Measurements from ENCODE around the gene GRAMD1B. TPM values are rescaled to one million over a fixed set of nuclear protein-coding genes. Genes with fewer than 3 reads are reported as not detected.
"Not testable (repeated sequence)": the region's sequence is repeated elsewhere in the genome, so short reads cannot be mapped to it uniquely, and the experiment has no call there.

Gene GRAMD1B
- total RNA-seq, 2 donors from 2014 or later, result 2.1 to 5.7 TPM

DNA sequence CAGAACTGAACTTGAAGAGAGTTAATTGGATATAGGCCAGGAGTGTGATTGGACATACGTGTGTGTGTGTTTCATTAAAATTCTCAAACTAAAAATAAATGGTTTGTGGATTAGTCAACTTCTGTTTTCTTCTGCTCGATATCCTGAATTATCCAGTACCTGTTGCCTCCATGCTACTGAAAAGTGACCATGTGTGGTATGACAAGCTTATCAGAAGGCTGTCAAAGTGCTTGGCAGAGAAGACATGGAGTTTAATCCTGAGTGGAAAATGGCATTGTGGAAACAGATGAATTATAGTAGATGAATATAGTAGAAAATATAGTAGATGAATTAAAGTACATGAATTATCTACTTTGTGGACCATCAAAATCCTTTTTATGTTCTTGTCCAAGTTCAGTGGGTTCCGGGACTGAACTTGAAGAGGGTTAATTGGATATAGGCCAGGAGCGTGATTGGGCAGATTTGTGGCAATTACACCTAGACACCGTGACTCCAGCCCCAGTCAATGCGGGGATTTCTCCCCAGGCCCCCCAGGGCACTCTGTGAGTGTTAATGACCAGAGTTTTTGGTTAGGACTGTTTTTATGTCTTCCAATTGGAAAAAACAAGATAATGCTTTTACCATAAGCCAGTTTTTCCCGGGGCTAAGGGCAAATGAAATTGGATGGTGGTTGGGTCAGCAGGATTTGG is 30.1 kb downstream of the GRAMD1B start:
- Histone ChIP-seq H3K27me3 (replicated peaks; ENCODE audit: insufficient read depth) (no peaks in the 10 kb centered on the region), H3K27ac (no peak overlapping the region), H3K4me1 (ENCODE audit: control insufficient read depth in 1 of 2, low read depth in 2 of 2) (peaks cover 0 to 4% of the 10 kb centered on the region in 2 donors), H3K36me3 (no peaks in the 10 kb centered on the region), H3K9me3 (no peaks in the 10 kb centered on the region), H3K4me3 (no peak overlapping the region)
- TF ChIP-seq, protein P1, sequence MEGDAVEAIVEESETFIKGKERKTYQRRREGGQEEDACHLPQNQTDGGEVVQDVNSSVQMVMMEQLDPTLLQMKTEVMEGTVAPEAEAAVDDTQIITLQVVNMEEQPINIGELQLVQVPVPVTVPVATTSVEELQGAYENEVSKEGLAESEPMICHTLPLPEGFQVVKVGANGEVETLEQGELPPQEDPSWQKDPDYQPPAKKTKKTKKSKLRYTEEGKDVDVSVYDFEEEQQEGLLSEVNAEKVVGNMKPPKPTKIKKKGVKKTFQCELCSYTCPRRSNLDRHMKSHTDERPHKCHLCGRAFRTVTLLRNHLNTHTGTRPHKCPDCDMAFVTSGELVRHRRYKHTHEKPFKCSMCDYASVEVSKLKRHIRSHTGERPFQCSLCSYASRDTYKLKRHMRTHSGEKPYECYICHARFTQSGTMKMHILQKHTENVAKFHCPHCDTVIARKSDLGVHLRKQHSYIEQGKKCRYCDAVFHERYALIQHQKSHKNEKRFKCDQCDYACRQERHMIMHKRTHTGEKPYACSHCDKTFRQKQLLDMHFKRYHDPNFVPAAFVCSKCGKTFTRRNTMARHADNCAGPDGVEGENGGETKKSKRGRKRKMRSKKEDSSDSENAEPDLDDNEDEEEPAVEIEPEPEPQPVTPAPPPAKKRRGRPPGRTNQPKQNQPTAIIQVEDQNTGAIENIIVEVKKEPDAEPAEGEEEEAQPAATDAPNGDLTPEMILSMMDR (IDR thresholded peaks at IDR 0.05), result no peak
- DNase-seq (ENCODE audit: low spot score) (no peak), ATAC-seq (ENCODE audit: insufficient number of reproducible peaks, low FRiP score, low read depth) (no peak)

DNA sequence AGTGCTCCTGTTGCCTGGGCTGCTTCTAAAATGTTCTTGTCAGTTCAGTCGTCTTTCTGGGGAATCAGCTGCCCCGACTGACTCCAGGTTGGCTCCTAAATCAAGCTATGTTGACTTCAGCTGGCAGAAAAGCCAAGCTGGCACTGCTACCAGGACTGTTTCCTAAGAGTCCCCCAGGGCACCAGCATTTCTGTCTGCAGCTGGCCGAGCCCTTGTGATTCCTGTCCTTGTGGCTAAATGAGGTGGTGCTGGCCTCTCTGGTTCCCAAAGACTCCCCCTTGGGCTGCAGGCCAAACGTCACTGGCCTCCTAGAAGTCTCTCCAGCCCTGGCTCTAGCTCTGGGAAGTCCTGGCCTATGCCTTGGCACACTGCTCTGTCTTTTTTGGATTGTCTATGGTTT is 31.1 kb downstream of the GRAMD1B start:
- Histone ChIP-seq H3K27me3 (replicated peaks; ENCODE audit: insufficient read depth) (no peaks in the 10 kb centered on the region), H3K36me3 (no peaks in the 10 kb centered on the region), H3K9me3 (no peaks in the 10 kb centered on the region), H3K4me1 (ENCODE audit: control insufficient read depth in 1 of 2, low read depth in 2 of 2) (peaks cover 0 to 4% of the 10 kb centered on the region in 2 donors), H3K4me3 (no peak overlapping the region), H3K27ac (no peak overlapping the region)
- TF ChIP-seq, protein P1 (IDR thresholded peaks at IDR 0.05), result no peak
- ATAC-seq (ENCODE audit: insufficient number of reproducible peaks, low FRiP score, low read depth) (no peak), DNase-seq (ENCODE audit: low spot score) (no peak)

DNA sequence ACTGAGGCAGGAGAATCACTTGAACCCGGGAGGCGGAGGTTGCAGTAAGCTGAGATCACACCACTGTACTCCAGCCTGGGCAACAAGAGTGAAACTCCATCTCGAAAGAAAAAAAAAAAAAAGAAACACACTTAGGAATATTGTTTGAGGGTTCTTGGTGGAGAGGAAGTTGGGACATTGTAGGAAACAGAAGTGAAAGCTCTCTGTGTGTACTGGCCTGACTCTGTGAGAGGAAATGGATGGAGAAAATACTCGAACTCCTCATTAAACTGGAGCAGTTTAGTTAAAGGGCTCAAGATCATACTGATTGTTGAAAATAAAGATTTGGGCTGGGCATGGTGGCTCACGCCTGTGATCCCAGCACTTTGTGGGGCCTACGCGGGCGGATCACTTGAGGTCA is 35.6 kb downstream of the GRAMD1B start:
- H3K36me3 ChIP-seq; ATAC-seq (ENCODE audit: insufficient number of reproducible peaks, low FRiP score, low read depth); H3K9me3 ChIP-seq; H3K4me1 ChIP-seq (ENCODE audit: control insufficient read depth in 1 of 2, low read depth in 2 of 2); H3K4me3 ChIP-seq; H3K27me3 ChIP-seq (replicated peaks; ENCODE audit: insufficient read depth); H3K27ac ChIP-seq; DNase-seq (ENCODE audit: low spot score): not testable (repeated sequence)

DNA sequence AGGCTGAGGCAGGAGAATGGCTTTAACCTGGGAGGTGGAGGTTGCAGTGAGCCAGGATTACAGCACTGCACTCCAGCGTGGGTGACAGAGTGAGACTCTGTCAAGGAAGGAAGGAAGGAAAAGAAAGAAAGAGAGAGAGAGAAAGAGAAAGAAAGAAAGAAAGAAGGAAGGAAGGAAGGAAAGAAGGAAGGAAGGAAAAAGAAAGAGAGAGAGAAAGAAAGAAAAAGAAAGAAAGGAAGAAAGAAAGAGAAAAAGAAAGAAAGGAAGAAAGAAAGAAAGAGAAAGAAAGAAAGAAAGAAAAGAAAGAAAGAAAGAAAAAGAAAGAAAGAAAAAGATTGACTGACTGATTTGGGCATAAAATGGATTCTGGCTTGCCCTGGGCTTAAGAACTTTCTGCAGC is 36.1 kb downstream of the GRAMD1B start:
- not testable (repeated sequence) for H3K36me3 ChIP-seq; H3K27me3 ChIP-seq (replicated peaks; ENCODE audit: insufficient read depth); ATAC-seq (ENCODE audit: insufficient number of reproducible peaks, low FRiP score, low read depth); H3K27ac ChIP-seq; DNase-seq (ENCODE audit: low spot score); H3K9me3 ChIP-seq; H3K4me1 ChIP-seq (ENCODE audit: control insufficient read depth in 1 of 2, low read depth in 2 of 2); H3K4me3 ChIP-seq

DNA sequence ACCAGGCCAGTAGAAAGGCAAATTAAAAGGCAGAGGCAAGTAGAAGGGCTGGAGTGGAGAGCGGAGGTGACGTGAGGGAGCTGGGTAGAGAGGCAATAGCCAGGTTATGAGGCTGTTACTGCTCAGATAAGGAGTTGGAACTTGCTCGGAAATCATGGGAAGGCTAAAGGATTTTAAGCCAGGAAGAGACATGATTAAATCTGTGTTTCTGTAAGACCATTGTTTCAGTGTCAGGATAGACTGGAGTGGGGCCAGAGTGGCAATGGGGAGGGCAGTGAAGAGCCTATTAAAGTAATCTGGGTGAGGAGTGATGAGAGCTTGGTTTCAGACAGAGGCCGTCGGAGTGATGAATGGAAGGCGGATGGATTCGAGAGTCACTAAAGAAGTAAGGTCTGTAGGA is 39.0 kb downstream of the GRAMD1B start:
- no peak overlapping the region for H3K27ac ChIP-seq
- no peak for DNase-seq (ENCODE audit: low spot score)
- no peaks in the 10 kb centered on the region for H3K36me3 ChIP-seq
- TF ChIP-seq, protein P1 (IDR thresholded peaks at IDR 0.05), result no peak
- H3K9me3 ChIP-seq, result no peaks in the 10 kb centered on the region
- H3K4me1 ChIP-seq (ENCODE audit: control insufficient read depth in 1 of 2, low read depth in 2 of 2), result peaks cover 0 to under 1% of the 10 kb centered on the region in 2 donors
- H3K4me3 ChIP-seq, result no peak overlapping the region
- no peaks in the 10 kb centered on the region for H3K27me3 ChIP-seq (replicated peaks; ENCODE audit: insufficient read depth)
- ATAC-seq (ENCODE audit: insufficient number of reproducible peaks, low FRiP score, low read depth), result no peak

DNA sequence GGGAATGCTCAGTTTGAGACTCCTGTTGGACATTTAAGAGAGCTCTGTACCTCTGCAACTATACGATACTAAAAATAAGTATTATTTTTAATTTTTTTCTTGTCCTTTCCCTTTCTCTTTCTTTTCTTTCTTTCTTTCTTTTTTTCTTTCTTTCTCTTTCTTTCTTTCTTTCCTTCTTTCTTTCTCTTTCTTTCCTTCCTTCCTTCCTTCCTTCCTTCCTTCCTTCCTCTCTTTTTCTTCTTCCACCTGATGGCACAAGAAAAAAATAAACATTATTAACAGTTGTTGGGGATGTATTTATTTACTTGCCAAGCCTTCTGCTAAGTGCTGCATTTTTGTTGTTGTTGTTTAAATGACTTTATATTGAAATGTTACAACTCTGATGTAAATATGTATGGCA is 39.5 kb downstream of the GRAMD1B start:
- ATAC-seq (ENCODE audit: insufficient number of reproducible peaks, low FRiP score, low read depth), result no peak

More for the DNA sequence above, 39.5 kb downstream of the GRAMD1B start:
- H3K4me3 ChIP-seq, result no peak overlapping the region
- TF ChIP-seq, protein P1 (IDR thresholded peaks at IDR 0.05), result no peak
- peaks cover 0 to 5% of the 10 kb centered on the region in 2 donors for H3K4me1 ChIP-seq (ENCODE audit: control insufficient read depth in 1 of 2, low read depth in 2 of 2)
- no peak for DNase-seq (ENCODE audit: low spot score)
- no peaks in the 10 kb centered on the region for H3K36me3 ChIP-seq
- no peak overlapping the region for H3K27ac ChIP-seq
- no peaks in the 10 kb centered on the region for H3K27me3 ChIP-seq (replicated peaks; ENCODE audit: insufficient read depth)
- no peaks in the 10 kb centered on the region for H3K9me3 ChIP-seq
